SU-DHL-6 (cell line): ENCODE results near the gene HOOK2.

Experiments
- H2AFZ ChIP-seq: fragments of 200-600 bp; sonication (generic); 2 replicates; pipeline ENCODE4 v1.6.1; 2014; ENCODE audit warnings: low read depth, mild to moderate bottlenecking, moderate library complexity, mixed read lengths, antibody characterized with exemption, low read length; ENCODE audit not compliant: severe bottlenecking
- H3F3A ChIP-seq: fragments of 200-600 bp; shearing (Covaris generic); 2 replicates; pipeline ENCODE4 v1.6.0; 2016; ENCODE audit warnings: antibody characterized with exemption, mild to moderate bottlenecking; ENCODE audit not compliant: insufficient read depth
- H3K27ac ChIP-seq: fragments of 200-600 bp; sonication (generic); 2 replicates; pipeline ENCODE4 v1.5.1; 2016; ENCODE audit warnings: low read depth, mild to moderate bottlenecking, low read length, moderate library complexity, mixed read lengths
- H3K27me3 ChIP-seq: fragments of 200-600 bp; sonication (generic), shearing (Covaris generic); 2 replicates; pipeline ENCODE4 v1.6.0; 2014; ENCODE audit warnings: mild to moderate bottlenecking, low read length
- H3K36me3 ChIP-seq: fragments of 200-600 bp; sonication (generic); 2 replicates; pipeline ENCODE4 v1.6.1; 2014; ENCODE audit warnings: mild to moderate bottlenecking, low read length, mixed read lengths
- H3K4me2 ChIP-seq: fragments of 300-600, 200-600 bp; shearing (Covaris generic), sonication (generic); 2 replicates; pipeline ENCODE4 v1.6.0; 2014; ENCODE audit warnings: low read length, low read depth, mild to moderate bottlenecking; ENCODE audit not compliant: poor library complexity, severe bottlenecking
- H3K4me3 ChIP-seq: fragments of 200-600 bp; sonication (generic); 2 replicates; pipeline ENCODE4 v1.5.1; 2014; ENCODE audit warnings: antibody characterized with exemption, low read length, mild to moderate bottlenecking, mixed read lengths; ENCODE audit not compliant: insufficient read depth, poor library complexity, severe bottlenecking
- H3K79me2 ChIP-seq: fragments of 200-600 bp; sonication (generic); 2 replicates; pipeline ENCODE4 v1.6.1; 2014; ENCODE audit warnings: mild to moderate bottlenecking, low read length, moderate library complexity; ENCODE audit not compliant: insufficient read depth
- H3K9ac ChIP-seq: fragments of 200-600 bp; sonication (generic); 2 replicates; pipeline ENCODE4 v1.7.0; 2014; ENCODE audit warnings: mild to moderate bottlenecking, low read length
- H3K9me2 ChIP-seq: fragments of 200-600 bp; sonication (generic); replicated peaks from 2 replicates; pipeline ENCODE4 v1.6.1; 2014; ENCODE audit warnings: low read length; ENCODE audit not compliant: insufficient read depth
- H3K9me3 ChIP-seq: fragments of 200-600 bp; sonication (generic); 2 replicates; pipeline ENCODE4 v1.6.1; 2014; ENCODE audit warnings: low read length, mixed read lengths; ENCODE audit not compliant: insufficient read depth
- H4K20me1 ChIP-seq: fragments of 200-600 bp; sonication (generic); 2 replicates; pipeline ENCODE4 v1.6.1; 2014; ENCODE audit warnings: low read depth, mild to moderate bottlenecking, antibody characterized with exemption, low read length, moderate library complexity, mixed read lengths
- EZH2phosphoT487 ChIP-seq: fragments of 200-600 bp; sonication (generic), shearing (Covaris generic); conservative IDR thresholded peaks from 2 replicates; pipeline ENCODE4 v1.6.1; 2018; ENCODE audit warnings: mild to moderate bottlenecking, antibody characterized with exemption, low read length, moderate library complexity, mixed read lengths
- TF ChIP-seq, protein P1 (sequence below): fragments of 200-600 bp; sonication (generic); IDR thresholded peaks from one replicate; pipeline ENCODE4 v1.5.1; 2017; ENCODE audit warnings: antibody characterized with exemption, mild to moderate bottlenecking, low read length, moderate library complexity; ENCODE audit not compliant: insufficient read depth, poor library complexity, severe bottlenecking

HOOK2 gene

DNA sequence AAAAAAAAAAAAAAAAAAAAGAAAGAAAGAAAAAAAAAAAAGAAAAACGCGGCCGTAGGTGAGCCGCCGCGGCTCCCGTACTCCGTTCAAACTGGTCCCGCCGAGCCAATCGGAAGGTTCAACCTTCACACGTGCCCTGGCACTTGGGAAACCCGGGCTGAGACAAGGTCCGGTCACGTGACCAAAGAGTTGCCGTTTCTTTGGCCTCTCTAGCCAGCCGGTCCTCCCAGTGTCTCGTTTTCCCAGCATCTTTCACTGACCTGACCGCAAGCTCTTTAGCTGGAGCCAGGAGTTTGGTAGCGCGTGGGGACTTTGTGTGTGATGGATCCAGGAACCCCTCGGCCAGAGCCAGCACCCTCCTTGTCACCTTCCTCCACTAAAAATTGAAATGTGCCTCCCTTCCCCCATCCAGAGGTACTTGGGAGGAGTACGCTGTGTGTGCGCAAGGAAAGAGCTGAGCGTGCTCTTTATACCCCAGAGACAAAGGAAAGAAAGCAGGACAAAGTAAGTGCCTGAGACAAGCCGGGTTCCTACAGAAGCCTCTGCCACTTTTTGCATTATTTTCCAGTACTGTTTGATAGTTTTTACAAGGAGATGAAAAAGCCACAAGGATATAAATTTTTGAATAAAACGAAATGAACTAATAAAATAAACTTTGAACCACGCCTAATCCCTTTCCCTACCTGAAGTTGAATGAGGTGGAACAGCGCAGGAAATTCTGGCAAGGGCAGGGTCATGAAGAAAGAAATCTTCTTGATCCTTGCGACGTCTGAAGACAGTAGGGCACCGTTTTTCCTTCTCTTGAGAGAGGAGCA is 52.6 kb downstream of the HOOK2 start:
- H3K79me2 ChIP-seq = peaks cover 57% of the 10 kb centered on the region
- no peaks in the 10 kb centered on the region for H3K27me3 ChIP-seq
- peaks cover 6% of the 10 kb centered on the region for H3F3A ChIP-seq
- TF ChIP-seq, protein P1, sequence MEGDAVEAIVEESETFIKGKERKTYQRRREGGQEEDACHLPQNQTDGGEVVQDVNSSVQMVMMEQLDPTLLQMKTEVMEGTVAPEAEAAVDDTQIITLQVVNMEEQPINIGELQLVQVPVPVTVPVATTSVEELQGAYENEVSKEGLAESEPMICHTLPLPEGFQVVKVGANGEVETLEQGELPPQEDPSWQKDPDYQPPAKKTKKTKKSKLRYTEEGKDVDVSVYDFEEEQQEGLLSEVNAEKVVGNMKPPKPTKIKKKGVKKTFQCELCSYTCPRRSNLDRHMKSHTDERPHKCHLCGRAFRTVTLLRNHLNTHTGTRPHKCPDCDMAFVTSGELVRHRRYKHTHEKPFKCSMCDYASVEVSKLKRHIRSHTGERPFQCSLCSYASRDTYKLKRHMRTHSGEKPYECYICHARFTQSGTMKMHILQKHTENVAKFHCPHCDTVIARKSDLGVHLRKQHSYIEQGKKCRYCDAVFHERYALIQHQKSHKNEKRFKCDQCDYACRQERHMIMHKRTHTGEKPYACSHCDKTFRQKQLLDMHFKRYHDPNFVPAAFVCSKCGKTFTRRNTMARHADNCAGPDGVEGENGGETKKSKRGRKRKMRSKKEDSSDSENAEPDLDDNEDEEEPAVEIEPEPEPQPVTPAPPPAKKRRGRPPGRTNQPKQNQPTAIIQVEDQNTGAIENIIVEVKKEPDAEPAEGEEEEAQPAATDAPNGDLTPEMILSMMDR = no peak
- no peak for TF ChIP-seq EZH2phosphoT487
- peak overlapping the region; percentile 79 for H3K4me3 ChIP-seq
- H3K9me2 ChIP-seq = no peaks in the 10 kb centered on the region
- peak overlapping the region; percentile 42 for H2AFZ ChIP-seq
- peaks cover 7% of the 10 kb centered on the region; the same call in 1 of the 2 replicates for H4K20me1 ChIP-seq
- peaks cover 4% of the 10 kb centered on the region; the same call in 1 of the 2 replicates for H3K36me3 ChIP-seq
- H3K27ac ChIP-seq = peak overlapping the region; percentile 74
- H3K9me3 ChIP-seq = no peaks in the 10 kb centered on the region
- H3K9ac ChIP-seq = peak overlapping the region; percentile 87
- H3K4me2 ChIP-seq = peak overlapping the region; percentile 87

DNA sequence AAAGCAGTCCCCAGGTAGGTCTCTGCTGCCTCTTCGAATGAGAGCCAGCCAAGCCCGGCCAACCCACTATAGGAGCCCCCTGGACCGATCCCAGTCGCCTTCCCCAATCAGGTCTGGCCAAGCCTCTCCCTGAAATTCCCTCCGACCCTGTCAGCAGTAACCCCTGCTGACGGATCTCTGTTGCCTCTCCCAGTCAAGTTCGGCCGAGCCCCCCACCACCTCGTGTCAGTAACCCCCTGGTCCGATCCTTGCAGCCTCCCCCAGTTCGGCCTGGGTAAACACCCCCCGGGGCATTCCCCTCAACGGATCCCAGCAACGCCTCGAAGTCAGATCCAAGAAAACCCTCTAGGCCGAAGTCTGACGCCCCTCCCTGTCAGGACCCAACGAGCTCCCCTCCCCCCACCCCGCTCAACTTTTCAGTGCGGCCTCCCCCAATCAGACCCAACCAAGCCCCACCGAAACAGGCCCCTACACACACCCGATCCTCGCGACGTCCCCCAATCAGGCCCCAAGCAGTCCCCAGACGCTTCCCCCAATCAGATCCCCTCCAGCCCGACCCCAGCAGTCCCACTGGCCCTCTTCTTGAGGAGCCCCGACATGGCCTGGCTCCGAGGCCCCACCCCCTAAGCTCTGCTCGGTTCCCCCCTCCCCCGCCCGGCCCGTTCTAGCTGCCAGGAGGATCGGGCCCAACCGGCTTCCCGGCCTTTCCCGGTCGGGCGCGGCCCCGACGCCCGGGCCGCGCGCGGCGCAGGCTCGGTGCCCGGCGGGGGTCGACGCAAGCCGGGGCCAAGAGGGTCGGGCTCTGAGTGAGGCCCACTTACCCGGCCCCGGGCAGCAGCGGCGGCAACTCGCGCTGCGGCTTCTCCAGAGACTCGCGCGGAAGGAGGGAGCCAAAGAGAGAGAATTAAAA is 53.4 kb downstream of the HOOK2 start:
- TF ChIP-seq, protein P1 = no peak
- TF ChIP-seq EZH2phosphoT487 = no peak
- Histone ChIP-seq H3K27ac (peak overlapping the region; percentile 74), H3K36me3 (peaks cover 4% of the 10 kb centered on the region; the same call in 1 of the 2 replicates), H3K79me2 (peaks cover 65% of the 10 kb centered on the region), H3K9me2 (no peaks in the 10 kb centered on the region), H3F3A (peaks cover 6% of the 10 kb centered on the region), H2AFZ (no peak overlapping the region), H3K27me3 (no peaks in the 10 kb centered on the region), H3K4me2 (peak overlapping the region; percentile 87), H3K9ac (peak overlapping the region; percentile 87), H3K9me3 (no peaks in the 10 kb centered on the region), H3K4me3 (peak overlapping the region; percentile 79), H4K20me1 (peaks cover 7% of the 10 kb centered on the region; the same call in 1 of the 2 replicates)

DNA sequence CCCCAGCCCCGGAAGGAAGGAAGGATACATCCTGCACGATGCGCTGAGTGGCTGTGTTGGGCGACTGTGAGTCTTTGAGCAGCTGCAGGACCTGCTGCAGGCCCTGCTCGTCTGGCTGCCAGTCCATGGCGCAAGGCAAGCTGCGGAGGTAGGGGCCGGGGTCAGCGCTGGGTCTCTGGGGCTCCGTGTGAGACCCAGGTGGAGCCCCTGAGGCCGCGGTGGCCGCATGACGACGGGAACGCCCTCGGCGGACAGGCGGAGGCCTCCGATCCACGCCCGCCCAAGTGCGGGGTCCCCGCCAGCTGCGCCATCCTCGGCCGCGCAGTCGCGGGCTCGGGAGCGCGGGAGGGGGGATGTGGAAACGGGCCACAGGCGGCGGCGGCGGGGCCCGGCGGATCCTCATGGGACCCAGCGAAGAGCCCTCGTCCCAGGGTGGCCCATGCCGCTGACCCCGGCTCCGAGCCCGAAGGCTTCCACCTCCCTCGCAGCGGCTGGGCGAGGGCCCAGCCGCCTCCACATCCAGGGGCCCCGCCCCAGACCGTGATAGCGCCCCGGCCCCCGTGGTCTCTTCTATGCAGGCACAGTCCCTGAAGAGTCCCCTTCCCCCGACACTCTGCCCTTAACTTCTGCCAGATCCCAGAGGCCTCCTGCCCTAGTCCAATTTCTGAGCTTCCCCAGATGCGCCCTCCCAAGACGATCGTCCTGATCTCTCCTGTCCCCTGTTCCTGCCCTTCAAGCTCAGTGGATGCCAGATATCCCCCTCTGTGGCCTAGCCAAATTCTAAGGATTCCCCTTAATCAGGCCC is 54.3 kb downstream of the HOOK2 start:
- H3K27ac ChIP-seq = peak overlapping the region; percentile 74
- peak overlapping the region; percentile 79 for H3K4me3 ChIP-seq
- H3F3A ChIP-seq = no peaks in the 10 kb centered on the region; the same call in 1 of the 2 replicates
- peak overlapping the region; percentile 87 for H3K9ac ChIP-seq
- H3K4me2 ChIP-seq = peak overlapping the region; percentile 87
- TF ChIP-seq EZH2phosphoT487 = no peak
- TF ChIP-seq, protein P1 = no peak
- no peaks in the 10 kb centered on the region for H3K9me3 ChIP-seq
- no peak overlapping the region for H2AFZ ChIP-seq
- H3K79me2 ChIP-seq = peaks cover 65% of the 10 kb centered on the region
- peaks cover 4% of the 10 kb centered on the region; the same call in 1 of the 2 replicates for H3K36me3 ChIP-seq
- H4K20me1 ChIP-seq = peaks cover 7% of the 10 kb centered on the region; the same call in 1 of the 2 replicates
- no peaks in the 10 kb centered on the region for H3K27me3 ChIP-seq
- H3K9me2 ChIP-seq = no peaks in the 10 kb centered on the region
